Activated T-cell treated with anti-CD3 and anti-CD28 coated beads, Interleukin-2, amount 50 U/mL, for 1 hour (primary cell): Measurements from ENCODE around the gene U2AF1L4.

Source experiments
- DNase-seq: peaks from one replicate; pipeline ENCODE4 v3.0.0-alpha.2; 2020

U2AF1L4 gene

DNA sequence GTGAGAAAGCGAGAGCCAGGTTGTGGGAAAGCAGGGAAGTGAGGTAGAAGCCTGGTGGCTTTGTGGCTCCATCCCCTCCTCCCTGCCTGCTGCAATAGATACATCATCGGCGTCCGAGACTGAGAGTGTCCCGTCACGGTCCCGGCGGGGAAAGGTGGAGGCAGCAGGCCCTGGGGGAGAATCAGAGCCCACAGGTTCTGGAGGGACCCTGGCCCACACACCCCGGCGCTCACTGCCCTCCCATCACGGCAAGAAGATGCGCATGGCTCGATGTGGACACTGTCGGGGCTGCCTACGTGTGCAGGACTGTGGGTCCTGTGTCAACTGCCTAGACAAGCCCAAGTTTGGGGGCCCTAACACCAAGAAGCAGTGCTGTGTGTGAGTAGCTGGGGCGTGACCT is 22.3 kb downstream of the U2AF1L4 start:
- no peak for DNase-seq

GRCh38 chr19:35722461-35722860 is 22.8 kb downstream of the U2AF1L4 start:
- DNase-seq, result no peak

DNA sequence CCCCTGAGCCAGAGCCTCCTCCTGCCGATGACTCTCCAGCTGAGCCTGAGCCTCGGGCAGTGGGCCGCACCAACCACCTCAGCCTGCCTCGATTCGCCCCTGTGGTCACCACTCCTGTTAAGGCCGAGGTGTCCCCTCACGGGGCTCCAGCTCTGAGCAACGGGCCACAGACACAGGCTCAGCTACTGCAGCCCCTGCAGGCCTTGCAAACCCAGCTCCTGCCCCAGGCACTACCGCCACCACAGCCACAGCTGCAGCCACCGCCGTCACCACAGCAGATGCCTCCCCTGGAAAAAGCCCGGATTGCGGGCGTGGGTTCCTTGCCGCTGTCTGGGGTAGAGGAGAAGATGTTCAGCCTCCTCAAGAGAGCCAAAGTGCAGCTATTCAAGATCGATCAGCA is 23.8 kb downstream of the U2AF1L4 start:
- DNase-seq, result no peak

DNA sequence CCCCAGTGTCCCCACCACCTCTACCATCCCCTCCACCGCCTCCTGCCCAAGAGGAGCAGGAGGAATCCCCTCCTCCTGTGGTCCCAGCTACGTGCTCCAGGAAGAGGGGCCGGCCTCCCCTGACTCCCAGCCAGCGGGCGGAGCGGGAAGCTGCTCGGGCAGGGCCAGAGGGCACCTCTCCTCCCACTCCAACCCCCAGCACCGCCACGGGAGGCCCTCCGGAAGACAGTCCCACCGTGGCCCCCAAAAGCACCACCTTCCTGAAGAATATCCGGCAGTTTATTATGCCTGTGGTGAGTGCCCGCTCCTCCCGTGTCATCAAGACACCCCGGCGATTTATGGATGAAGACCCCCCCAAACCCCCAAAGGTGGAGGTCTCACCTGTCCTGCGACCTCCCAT is 24.6 kb downstream of the U2AF1L4 start:
- DNase-seq, result no peak

- no peak for DNase-seq
Measured at GRCh38 chr19:35720163-35720524, 25.1 kb downstream of the U2AF1L4 start.

DNA sequence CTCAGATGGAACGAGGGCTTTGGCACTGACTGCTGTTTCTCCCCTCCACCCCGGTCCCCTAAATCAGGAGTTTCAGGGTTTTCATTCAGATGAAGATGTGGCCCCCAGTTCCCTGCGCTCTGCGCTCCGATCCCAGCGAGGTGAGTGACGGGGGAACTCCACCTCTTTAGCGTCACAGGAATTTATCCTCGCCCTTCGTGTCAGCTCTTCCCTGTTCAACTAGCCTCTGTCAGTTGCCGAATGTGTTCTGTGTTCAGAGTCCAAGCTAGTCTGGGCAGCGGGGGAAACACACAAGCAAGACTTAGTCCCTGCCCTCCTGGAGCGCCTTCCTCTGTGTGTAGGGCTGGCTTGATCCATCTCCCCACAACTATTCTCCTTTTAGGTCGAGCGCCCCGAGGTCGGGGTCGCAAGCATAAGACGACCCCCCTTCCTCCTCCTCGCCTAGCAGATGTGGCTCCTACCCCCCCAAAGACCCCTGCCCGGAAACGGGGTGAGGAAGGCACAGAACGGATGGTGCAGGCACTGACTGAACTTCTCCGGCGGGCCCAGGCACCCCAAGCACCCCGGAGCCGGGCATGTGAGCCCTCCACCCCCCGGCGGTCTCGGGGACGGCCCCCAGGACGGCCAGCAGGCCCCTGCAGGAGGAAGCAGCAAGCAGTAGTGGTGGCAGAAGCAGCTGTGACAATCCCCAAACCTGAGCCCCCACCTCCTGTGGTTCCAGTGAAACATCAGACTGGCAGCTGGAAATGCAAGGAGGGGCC is 25.6 kb downstream of the U2AF1L4 start:
- DNase-seq, result no peak

DNA sequence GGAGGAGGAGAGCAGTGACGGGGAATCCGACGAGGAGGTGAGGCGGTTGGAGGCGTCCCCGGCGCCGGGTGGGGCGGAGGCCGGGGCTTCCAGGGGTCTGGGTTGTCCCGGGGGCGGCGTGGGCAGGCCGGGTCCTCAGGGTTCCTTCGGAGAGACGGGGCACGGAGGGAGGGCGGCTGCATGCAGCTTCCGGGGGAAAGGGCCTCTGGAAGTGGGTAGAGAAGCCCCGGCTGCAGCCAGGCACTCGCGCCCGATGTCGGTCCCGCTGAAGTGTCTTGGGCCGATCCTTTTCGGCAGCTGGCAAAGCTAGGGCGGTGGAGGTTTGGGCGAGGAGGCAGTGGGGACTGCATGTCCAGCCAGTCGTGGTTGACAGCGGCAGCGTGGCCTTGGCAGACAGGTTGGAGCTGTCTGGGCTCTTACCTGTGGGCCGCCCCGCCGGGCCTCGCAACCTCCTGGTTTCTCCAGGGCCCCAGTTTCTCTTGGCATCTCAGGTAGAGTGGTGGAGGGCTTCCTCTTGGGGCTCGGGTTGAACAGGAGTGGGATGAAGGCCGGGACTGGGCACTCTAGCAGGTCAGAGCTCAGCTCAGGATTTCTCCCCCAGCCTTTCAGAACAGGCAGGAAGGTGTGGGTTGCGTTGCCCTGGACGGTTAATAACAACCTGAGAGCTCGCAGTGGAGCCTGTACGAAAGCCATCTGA is 26.7 kb downstream of the U2AF1L4 start:
- no peak for DNase-seq

DNA sequence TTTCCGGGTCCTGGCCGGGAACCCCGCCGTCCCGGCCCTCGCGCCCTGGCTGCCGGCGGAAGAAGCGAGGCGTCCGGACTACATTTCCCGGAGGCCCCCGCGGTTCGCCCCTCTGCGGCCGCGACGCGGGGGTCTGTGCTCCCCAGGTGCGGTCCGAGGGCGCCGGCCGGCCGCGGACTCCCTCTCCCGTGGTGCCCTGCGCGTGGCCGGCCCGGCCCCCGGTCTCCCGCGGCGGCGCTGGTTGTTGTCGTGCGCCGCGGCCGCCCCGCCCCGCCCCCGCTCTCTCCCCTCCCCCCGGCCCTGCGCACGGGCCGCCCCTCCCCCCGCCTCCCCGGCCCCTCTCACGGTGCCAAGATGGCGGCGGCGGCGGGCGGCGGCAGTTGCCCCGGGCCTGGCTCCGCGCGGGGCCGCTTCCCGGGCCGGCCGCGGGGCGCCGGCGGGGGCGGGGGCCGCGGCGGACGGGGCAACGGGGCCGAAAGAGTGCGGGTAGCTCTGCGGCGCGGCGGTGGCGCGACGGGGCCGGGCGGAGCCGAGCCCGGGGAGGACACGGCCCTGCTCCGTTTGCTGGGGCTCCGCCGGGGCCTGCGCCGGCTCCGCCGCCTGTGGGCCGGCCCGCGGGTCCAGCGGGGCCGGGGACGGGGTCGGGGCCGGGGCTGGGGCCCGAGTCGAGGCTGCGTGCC is 27.4 kb downstream of the U2AF1L4 start, which contains the start of gene KMT2B:
TSS of gene KMT2B (plus strand) at position 339 of the 680 bp plus-strand sequence. CDS start at position 355, 16 bp downstream.
- DNase-seq, result peak; percentile 58

- peak; percentile 95 for DNase-seq
Measured at GRCh38 chr19:35716801-35717664, 28.2 kb downstream of the U2AF1L4 start.

DNA sequence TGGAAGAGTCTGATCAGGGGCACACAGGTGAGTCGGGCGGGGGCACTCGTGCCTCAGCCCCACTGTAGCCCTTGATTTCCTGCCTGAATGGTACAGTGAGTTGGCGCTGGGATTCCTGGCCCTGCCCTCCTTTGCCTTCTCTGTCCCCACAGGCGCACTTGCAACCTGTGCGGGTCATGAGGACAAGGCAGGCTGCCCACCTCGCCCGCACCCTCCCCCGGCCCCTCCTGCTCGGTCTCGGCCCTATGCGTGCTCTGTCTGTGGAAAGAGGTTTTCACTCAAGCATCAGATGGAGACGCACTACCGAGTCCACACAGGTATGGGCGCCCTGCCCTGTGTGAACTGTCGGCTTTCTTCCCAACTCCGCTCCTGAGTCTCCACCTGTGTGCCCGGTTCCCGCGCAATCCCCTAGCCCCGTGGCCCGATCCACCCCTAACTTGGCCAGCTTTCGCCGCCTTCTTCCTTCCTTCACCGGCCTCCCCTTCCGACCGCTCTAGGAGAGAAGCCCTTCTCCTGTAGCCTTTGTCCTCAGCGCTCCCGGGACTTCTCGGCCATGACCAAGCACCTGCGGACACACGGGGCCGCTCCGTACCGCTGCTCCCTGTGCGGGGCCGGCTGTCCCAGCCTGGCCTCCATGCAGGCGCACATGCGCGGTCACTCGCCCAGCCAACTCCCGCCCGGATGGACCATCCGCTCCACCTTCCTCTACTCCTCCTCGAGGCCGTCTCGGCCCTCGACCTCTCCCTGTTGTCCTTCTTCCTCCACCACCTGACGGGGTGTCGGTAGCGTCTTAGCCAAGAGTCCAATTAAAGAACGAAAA is 29.0 kb downstream of the U2AF1L4 start:
- peak; percentile 40 for DNase-seq

DNA sequence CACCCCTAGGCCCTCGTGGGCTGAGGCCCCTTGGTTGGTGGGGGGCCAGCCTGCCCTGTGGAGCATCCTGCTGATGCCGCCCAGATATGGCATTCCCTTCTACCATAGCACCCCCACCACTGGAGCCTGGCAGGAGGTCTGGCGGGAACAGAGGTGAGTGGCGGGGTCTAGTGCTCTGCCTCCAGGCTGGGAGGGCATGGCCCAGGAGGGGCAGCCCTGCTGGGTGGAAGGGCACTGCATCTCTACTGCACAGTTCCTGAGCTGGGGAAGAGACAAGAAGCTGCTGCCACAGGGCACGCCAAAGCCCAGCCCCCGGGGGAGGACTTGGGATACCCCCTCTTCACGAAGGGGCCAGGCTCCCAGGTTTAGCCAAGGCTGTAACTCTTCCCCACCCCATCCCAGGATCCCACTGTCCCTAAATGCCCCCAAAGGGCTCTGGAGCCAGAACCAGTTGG is 29.8 kb downstream of the U2AF1L4 start:
- no peak for DNase-seq

DNA sequence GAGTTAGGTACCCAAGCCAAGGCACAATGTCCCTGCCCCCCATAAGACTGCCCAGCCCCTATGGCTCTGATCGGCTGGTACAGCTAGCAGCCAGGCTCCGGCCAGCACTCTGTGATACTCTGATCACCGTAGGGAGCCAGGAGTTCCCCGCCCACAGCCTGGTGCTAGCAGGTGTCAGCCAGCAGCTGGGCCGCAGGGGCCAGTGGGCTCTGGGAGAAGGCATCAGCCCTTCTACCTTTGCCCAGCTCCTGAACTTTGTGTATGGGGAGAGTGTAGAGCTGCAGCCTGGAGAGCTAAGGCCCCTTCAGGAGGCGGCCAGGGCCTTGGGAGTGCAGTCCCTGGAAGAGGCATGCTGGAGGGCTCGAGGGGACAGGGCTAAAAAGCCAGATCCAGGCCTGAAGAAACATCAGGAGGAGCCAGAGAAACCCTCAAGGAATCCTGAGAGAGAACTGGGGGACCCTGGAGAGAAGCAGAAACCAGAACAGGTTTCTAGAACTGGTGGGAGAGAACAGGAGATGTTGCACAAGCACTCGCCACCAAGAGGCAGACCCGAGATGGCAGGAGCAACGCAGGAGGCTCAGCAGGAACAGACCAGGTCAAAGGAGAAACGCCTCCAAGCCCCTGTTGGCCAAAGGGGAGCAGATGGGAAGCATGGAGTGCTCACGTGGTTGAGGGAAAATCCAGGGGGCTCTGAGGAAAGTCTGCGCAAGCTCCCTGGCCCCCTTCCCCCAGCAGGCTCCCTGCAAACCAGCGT is 30.4 kb downstream of the U2AF1L4 start:
- DNase-seq, result no peak

- no peak for DNase-seq
Measured at GRCh38 chr19:35713904-35714495, 31.2 kb downstream of the U2AF1L4 start.

DNA sequence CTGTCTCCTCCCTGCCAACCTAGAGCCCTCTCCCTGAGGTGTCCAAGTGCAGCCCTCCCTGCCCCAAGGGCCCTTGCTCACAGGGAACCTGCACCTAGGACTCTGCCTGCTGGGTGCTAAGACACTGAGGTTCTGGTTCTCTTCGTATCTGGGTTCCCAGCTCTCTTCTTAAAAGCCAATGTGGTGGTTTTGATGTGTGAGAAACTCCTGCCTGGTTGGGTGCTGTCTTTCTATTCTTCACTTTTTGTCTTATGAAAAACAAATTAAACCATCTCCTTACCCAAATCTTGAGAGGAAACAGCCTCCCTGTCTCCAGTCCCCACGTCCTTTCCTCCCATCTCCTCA is 31.7 kb downstream of the U2AF1L4 start:
- no peak for DNase-seq

DNA sequence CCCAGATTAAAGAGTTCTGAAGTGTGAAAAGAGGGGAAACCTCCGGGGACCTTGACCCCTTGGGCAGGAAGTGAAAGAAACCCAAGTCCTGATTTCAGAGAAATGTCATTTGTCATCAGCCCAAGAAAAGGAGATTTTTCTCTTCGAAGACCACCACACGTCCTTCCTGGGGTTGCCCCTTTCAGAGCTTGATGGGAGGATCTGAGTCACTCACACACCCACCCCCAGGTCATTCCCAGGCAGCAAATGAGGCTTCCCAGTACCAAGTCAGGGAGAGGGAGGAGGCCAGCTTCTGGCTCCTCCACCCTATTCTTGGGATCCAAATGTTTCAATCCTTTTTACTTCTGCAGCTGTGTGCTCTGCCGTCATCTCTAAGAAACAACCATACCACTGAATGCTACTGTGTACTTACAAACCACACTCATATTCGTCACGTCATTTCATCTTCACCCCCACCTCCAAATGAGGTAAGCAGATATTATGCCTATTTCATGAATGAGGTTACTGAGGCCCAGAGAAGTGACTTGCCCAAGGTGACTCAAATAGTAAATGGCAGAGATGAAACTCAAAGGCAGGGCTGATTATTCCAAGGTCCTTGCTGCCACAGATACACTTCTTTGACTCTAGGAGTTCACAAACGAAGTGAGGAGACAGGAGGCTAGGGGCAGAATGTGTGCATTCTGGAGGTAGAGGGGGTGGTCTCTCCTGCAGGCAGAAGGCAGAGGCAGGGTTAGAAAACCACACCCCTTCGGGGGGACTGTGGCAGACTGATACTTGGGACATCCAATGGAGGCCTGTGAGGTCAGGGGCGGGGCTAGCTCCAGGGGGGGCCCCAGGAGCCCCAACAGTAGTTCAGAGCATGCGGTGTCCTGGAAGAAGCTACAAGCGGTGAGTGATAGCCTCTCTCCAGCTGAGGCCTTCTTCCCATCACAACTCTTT is 32.4 kb downstream of the U2AF1L4 start:
- DNase-seq, result peak; percentile 59

DNA sequence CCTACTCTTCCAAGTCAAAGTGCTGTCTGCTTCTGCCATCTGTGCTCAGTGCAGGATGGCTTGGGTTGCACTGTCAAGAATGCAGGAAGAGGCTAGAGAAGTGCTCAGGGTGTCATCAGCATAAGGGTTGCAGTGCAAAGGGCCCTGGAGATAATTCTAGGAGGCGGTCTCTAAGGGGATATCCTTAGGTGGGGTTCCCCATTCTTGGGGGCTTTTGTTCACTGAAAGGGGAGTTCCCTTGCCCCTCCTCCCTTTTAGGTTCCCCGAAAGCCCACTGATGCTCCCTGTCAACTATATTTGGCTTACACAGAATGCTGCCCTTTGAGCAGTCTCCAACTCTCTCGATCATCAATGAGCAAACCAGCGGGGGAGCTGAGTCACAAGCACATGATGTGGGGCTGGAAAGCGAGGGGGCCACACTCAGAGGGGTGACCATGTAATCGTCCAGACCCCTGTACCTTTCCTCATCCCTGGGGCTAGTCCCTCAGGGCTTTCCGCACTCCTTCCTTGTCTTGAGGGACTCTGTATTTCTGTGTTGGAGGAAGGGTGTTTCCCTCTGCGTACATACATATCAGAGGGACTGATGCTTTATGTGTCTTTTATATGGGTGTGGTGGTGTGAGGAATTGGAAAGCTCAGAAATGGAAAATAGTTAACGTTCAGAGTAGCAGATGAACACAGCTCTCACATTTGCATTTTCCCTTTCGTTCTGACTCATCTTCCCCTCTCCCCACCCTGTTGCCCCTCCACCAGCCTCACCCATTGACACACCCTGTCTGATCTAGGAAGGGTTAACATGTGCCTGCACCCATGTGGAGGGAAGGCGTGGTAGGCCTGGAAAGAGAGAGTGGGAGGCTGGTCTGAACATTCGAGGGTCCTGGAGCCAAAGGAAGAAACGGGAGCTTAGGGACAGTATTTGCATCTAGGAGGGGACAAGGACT is 34.2 kb downstream of the U2AF1L4 start:
- DNase-seq, result peak; percentile 45

DNA sequence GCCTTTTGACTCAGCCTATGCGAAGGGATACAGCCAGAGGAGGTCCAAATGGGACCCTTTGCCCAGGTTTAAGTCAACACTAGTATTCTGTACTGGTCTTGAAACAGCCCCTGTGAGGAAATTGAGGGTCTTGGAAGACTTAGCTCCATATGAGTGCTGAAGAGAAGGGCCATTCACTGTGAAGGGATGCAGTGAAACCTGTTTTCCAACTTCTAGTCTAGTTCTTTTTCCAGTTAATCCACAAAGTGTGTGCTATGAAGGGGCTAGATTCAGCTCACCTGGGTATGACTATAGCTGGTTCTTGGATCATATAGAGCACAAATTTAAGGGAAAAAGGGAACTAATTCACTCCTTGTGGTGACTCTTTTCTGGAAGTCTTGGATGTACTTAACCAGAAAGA is 36.8 kb downstream of the U2AF1L4 start:
- DNase-seq, result no peak

- no peak for DNase-seq
Measured at GRCh38 chr19:35704218-35704617, 41.0 kb downstream of the U2AF1L4 start, which contains the start of gene ZBTB32. Gene ZBTB32 (plus strand): TSS chr19:35704558. CDS start chr19:35714627, 10,069 bp downstream.
